DND-41 (cell line): ENCODE measurements around the gene FBLN1.

Source experiments
- ATAC-seq: fragments of 200-7000 bp; cut with Tn5 transposase; 3 replicates; pipeline ENCODE4 v1.9.1; 2021; ENCODE audit warnings: low read depth; ENCODE audit not compliant: insufficient read depth
- DNase-seq: peaks from one replicate; pipeline ENCODE4 v3.0.0-alpha.2; 2020
- H2AFZ ChIP-seq: 2 replicates; pipeline ENCODE4 v1.6.0; 2012; ENCODE audit warnings: low read depth, low read length
- H3K27ac ChIP-seq: 2 replicates; pipeline ENCODE4 v1.5.1; 2012; ENCODE audit warnings: low read length, inconsistent platforms
- H3K27me3 ChIP-seq: fragments of 200-600 bp; sonication (generic); 2 replicates; pipeline ENCODE4 v1.6.0; 2012; ENCODE audit warnings: low read length, mild to moderate bottlenecking, inconsistent platforms; ENCODE audit not compliant: insufficient read depth, poor library complexity
- H3K36me3 ChIP-seq: 2 replicates; pipeline ENCODE4 v1.5.1; 2012; ENCODE audit warnings: low read length, inconsistent platforms; ENCODE audit not compliant: insufficient read depth
- H3K4me1 ChIP-seq: 2 replicates; pipeline ENCODE4 v1.5.1; 2012; ENCODE audit warnings: mild to moderate bottlenecking, low read length; ENCODE audit not compliant: insufficient read depth
- H3K4me2 ChIP-seq: 2 replicates; pipeline ENCODE4 v1.6.0; 2012; ENCODE audit warnings: mild to moderate bottlenecking, moderate library complexity, low read length, inconsistent platforms; ENCODE audit not compliant: insufficient read depth
- H3K4me3 ChIP-seq, 2 experiments: fragments of 200-600 bp in 1 of 2; shearing (Covaris generic) in 1 of 2; 2 replicates each; pipeline ENCODE4 v1.5.1; 2012 to 2016; ENCODE audit warnings: inconsistent platforms in 2 of 2, low read length in 2 of 2, mild to moderate bottlenecking in 2 of 2, low read depth in 1 of 2, moderate library complexity in 1 of 2
- H3K79me2 ChIP-seq: 2 replicates; pipeline ENCODE4 v1.6.0; 2012; ENCODE audit warnings: low read length, inconsistent platforms; ENCODE audit not compliant: insufficient read depth
- H3K9ac ChIP-seq: 2 replicates; pipeline ENCODE4 v1.6.0; 2012; ENCODE audit warnings: low read depth, mild to moderate bottlenecking, inconsistent platforms, low read length, moderate library complexity
- H3K9me3 ChIP-seq: 2 replicates; pipeline ENCODE4 v1.5.1; 2012; ENCODE audit warnings: low read length, moderate library complexity, mild to moderate bottlenecking, inconsistent platforms; ENCODE audit not compliant: insufficient read depth, severe bottlenecking
- H4K20me1 ChIP-seq: 2 replicates; pipeline ENCODE4 v1.6.0; 2012; ENCODE audit warnings: low read length; ENCODE audit not compliant: insufficient read depth
- CTCF ChIP-seq: IDR thresholded peaks from 2 replicates; pipeline ENCODE4 v1.5.1; 2012; ENCODE audit warnings: borderline replicate concordance, low read length, moderate library complexity, mild to moderate bottlenecking; ENCODE audit not compliant: poor library complexity, severe bottlenecking; ENCODE audit errors: extremely low read depth
- EZH2 ChIP-seq: IDR thresholded peaks from 3 replicates; pipeline ENCODE4 v1.6.1; 2012; ENCODE audit warnings: borderline replicate concordance, low read depth, mild to moderate bottlenecking, moderate library complexity, low read length, inconsistent platforms; ENCODE audit not compliant: severe bottlenecking

Gene FBLN1

DNA sequence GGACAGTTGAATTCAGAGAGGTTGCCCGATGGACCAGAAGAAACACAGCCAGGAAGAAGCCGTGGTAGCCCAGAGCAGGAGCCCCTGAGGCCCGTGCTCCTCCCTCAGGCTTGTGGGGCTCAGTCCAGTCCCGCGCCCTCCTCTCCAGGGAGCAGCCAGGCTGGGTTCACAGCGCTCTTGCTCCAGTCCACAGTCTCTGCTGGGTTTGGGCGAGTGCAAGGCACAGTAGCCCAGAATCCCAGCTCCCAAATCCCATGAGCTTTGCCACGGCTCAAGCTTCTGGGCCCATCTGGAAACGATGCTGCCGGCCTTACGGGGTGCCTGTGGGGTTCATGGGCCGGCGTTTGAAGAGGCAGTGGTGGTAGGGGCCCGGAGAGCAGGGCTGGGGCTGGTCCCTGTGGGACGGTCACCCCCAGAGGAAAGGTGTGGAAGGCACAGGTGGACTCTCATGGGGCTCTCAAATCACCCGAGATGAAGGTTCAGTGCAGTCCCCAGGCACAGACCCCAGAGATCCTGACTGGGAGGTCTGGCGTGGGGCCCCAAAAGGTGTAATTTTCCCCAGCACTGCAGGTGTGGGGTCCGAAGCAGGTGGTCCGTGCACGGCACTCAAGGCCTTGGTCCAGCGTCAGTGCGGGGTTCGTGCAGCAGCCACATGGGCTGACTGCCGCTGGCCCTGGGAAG is 138.4 kb downstream of the FBLN1 start:
- TF ChIP-seq EZH2 (no peak), CTCF (no peak)
- Histone ChIP-seq H3K27ac (no peak overlapping the region), H3K4me2 (no peak overlapping the region), H3K27me3 (peaks cover 17% of the 10 kb centered on the region), H4K20me1 (no peaks in the 10 kb centered on the region; the same call in 1 of the 2 replicates), H3K9ac (no peak overlapping the region), H3K79me2 (no peaks in the 10 kb centered on the region), H2AFZ (no peak overlapping the region), H3K4me3 (no peak overlapping the region), H3K4me1 (peaks cover 26% of the 10 kb centered on the region), H3K36me3 (no peaks in the 10 kb centered on the region), H3K9me3 (no peaks in the 10 kb centered on the region)
- no peak for ATAC-seq
- no peak for DNase-seq

GRCh38 chr22:45642986-45643385 is 140.3 kb downstream of the FBLN1 start:
- TF ChIP-seq EZH2 (no peak), CTCF (no peak)
- DNase-seq, result no peak
- H3K36me3 ChIP-seq, result no peaks in the 10 kb centered on the region
- no peak overlapping the region for H3K27ac ChIP-seq
- H3K9ac ChIP-seq, result no peak overlapping the region
- no peak overlapping the region for H3K4me3 ChIP-seq
- no peak overlapping the region for H2AFZ ChIP-seq
- peaks cover 21% of the 10 kb centered on the region for H3K27me3 ChIP-seq
- ATAC-seq, result no peak
- no peaks in the 10 kb centered on the region; the same call in 1 of the 2 replicates for H4K20me1 ChIP-seq
- no peak overlapping the region for H3K4me2 ChIP-seq
- H3K79me2 ChIP-seq, result no peaks in the 10 kb centered on the region
- H3K9me3 ChIP-seq, result no peaks in the 10 kb centered on the region
- H3K4me1 ChIP-seq, result peaks cover 27% of the 10 kb centered on the region

- no peak overlapping the region for H3K9ac ChIP-seq
- H4K20me1 ChIP-seq, result no peaks in the 10 kb centered on the region; the same call in 1 of the 2 replicates
- ATAC-seq (no peak), DNase-seq (no peak)
- H3K27ac ChIP-seq, result no peak overlapping the region
- H2AFZ ChIP-seq, result no peak overlapping the region
- no peaks in the 10 kb centered on the region for H3K36me3 ChIP-seq
- H3K4me2 ChIP-seq, result no peak overlapping the region
- H3K4me3 ChIP-seq, result no peak overlapping the region
- peaks cover 21% of the 10 kb centered on the region for H3K27me3 ChIP-seq
- H3K9me3 ChIP-seq, result no peaks in the 10 kb centered on the region
- H3K79me2 ChIP-seq, result no peaks in the 10 kb centered on the region
- peaks cover 18% of the 10 kb centered on the region for H3K4me1 ChIP-seq
- TF ChIP-seq CTCF (no peak), EZH2 (no peak)
Observed at GRCh38 chr22:45644714-45645113, 142.0 kb downstream of the FBLN1 start.
